HG03521 (cell line): ENCODE measurements around the gene MGLL.

ENCODE experiments used
- ATAC-seq: cut with Tn5 transposase; IDR thresholded peaks from one replicate; pipeline ENCODE4 v1.9.1; 2021; ENCODE audit warnings: mild to moderate bottlenecking, moderate library complexity; ENCODE audit not compliant: unreplicated experiment

The MGLL gene

DNA sequence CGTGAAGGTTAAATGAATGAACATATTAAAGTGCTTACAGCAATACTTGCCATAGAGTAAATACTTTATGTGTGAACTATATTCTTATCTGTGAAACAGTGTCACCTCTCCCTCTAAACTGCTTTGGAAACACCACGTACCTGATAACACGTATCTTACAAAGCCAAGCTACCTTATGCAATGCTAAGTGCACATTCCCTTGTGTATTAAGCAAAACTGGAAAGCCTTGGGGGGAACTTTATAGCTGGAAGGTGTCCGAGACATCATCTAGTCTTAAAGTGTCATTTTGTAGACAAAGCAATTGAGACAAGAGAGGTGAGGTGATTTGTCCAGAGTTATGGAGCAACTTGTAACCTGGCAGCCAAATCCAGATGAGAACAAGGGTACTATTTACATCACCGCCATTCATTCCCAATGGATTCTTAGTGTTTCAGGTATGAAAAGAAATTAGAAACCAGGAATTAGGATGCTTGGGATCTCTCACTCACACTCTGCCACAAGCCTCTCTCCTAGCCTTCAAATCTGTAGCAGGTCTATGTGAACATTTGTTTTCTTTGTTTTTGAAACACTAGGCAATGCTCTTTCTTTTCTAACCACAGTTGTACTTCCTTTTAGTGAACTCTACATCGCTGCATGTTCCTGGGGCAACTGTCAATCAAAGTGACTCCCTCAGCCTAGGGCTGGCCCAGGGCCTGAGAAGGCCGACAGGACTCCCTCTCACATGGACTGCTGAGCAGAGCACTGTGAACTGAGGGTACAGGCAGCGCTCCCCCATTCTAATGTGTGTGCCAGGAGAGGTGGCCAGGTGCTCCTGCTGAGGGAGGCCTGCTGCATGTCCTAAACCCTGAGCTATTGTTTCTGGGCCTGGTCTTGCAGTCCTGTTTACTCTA is 13.9 kb upstream of the MGLL start:
- ATAC-seq: peak; percentile 80

DNA sequence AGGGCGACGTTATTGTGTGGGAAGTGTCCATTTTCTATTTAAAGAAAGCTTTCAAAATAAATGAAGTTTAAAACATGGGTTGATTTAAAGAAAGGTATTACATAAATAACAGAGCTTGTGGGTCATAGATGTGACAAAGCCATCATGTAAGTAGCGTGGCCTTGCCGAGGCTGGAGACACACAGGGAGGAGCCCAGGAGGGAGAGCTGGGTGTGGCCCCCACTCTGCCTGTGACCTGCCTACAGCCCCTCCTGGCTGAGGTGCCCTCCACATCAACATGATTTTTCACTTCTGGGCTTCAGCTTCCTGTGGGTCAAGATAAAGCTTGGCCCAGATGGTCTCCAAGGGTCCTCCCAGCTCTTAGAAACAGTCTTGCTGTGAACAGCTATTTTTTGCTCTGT is 12.5 kb upstream of the MGLL start:
- ATAC-seq: no peak

- no peak for ATAC-seq
Measured at GRCh38 chr3:127833281-127834032, 11.1 kb upstream of the MGLL start.

DNA sequence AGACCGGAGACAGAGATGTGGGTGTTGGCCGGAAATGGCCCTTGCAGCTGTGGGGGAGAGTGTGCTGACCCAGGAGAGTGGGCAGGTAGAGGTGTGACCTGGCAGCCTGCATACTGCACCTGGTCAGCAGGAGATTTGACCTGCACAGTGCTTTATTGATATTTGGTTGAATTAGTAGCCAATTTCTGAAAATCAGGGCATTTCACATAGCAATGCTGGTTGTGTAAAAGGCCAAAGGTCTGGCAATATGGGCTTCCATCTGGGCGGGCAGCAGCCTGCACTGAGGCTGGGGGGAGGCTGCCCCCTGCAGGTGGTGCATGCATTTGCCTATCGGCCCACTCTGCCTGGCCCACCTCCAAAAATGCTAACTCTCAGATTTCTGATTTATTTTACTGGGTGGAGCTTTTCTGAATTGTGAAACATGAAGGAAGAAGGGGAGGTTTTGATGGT is 9.4 kb upstream of the MGLL start:
- no peak for ATAC-seq

DNA sequence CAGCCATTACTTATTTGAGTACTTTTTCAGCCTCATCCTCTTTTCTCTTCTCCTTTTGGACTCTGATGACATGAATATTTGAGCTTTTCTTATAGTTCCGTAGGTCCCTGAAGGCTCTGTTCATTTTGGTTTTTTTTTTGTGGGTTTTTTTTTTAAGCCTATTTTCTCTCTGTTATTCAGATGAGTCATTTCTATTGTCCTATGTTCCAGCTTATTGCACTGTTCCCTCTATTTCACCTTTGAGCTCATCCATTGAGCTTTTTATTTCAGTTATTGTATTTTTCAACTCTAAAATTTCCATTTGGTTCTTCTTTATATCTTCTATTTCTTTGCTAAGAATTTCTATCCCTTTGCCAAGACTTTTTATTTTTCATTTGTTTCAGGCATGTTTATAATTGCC is 7.2 kb upstream of the MGLL start:
- no peak for ATAC-seq

DNA sequence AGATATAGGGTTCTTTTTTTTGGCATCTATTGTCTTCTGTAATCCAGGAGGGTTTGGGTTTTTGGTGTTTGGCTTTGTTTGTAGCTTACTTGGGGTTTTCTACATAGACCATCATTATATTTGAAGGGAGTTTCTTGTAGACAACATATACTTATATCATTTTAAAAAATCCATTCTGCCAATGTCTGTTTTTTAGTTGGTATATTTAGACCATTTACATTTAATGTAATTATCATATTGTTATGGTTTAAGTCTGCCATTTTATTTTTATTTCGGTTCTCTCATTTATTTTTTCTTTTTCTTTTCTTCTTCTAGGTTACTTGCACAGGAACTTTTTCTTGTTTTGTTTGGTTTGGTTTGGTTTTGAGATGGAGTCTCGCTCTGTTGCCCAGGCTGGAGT is 5.5 kb upstream of the MGLL start:
- ATAC-seq: no peak

- no peak for ATAC-seq
Measured at GRCh38 chr3:127825756-127826155, 3.4 kb upstream of the MGLL start.

DNA sequence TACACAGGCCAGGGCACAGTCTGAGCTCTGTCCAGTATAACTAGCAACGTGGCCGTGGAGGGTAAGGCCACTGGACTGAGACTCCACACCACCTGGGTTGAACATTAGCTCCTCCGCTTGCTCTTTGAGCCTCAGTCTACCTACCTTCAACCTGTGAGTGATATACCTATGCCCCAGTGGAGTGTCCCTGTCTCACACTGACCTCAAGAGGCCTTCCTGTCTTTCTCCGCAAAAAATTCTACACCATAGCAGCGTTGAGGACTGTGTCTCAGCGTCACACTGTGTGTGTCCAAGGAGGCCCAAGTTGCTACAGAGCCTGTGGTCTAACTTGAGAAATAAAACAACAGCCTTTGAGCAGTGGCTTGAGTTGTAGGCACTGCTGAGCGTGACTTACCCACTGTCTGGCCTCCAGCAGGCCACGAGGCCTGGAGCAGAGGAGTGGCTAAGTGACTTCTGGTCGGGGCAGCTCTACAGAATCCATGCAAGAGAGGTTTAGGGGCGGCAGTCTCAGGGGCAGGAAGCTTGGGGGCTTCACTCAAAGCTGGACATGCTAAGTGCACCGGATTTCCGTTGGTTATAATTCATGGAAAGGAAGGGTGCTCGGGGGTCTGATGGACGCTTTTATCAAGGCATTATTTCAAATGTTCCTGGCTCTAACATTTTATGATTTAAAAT is 2.0 kb upstream of the MGLL start:
- ATAC-seq: no peak

DNA sequence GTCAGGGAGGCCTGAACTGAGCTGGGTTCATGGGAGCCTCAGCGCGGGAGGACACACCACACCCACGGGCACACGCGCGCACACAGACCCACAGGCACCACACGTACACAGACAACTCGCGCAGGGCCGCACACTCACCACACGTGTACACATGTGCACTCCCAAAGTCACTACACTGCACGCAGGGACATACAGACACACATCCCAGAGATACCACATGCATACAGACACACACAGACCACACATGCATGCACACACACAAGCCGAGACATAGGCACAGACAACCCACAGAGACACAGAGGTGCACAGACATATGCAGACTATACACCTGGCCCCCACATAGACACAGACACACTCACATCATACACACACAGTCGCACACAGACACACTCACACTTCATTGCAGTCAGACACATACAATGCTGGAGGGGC is 1.1 kb upstream of the MGLL start:
- ATAC-seq: no peak

DNA sequence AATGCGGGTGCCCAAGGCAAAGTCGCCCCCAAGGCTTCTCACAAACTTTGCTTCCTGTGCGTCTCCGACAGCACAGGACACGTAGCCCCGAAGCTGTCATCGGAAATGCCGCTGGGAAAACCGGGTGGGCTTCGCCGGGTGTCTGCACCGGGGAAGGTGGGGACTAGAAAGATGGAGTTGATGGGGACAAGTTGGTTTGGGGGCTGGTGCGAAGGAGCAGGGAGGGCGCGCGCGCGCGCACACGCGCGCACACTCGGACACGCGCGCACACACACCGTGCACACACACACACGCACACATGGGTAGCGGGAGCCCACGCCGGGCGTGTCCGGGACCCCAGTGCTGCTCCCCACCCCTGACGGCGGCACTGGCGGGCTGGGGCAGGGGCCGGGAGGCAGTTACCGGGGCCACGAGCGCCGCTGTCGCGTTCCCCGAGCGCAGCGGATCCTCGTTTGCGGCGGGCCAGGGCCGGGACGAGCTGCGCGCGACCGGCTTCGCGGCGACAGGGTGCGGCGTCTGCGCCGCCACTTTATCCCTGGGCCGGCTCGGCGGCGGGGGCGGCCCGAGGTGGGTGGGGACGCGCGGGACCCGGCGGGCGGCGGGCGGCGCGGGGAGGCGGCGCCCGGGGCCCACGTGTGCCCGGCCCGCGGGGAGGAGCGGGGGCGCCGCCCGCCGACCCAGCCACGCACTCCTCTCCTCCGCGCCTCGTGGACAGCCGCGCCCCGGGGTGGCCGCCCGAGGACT is 539 bp upstream of the MGLL start:
- ATAC-seq: no peak

- no peak for ATAC-seq
Measured at GRCh38 chr3:127821394-127821793, 921 bp downstream of the MGLL start.

DNA sequence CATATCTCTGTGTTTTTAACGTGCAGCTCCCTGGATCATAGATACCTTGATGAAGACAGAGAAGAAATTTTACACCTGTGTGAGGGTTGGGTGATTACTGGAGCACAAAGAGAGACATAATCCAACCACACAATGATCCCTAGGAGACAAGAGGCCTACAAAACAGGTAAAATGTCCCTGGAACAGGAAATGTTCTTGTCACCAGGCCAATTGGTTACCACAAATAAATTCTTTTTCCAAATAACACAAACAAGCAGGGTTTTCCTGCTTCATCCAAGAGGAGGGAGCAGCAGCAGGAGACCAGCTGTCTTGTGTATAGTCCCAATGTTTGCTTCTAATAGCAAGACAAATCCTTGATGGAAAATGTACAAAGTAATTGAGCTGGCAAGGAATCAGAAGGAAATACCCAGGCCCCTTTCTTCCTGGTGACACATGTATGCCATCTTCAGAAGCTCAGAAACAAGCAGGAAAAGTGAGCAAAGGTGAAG is 1.4 kb downstream of the MGLL start:
- ATAC-seq: no peak

DNA sequence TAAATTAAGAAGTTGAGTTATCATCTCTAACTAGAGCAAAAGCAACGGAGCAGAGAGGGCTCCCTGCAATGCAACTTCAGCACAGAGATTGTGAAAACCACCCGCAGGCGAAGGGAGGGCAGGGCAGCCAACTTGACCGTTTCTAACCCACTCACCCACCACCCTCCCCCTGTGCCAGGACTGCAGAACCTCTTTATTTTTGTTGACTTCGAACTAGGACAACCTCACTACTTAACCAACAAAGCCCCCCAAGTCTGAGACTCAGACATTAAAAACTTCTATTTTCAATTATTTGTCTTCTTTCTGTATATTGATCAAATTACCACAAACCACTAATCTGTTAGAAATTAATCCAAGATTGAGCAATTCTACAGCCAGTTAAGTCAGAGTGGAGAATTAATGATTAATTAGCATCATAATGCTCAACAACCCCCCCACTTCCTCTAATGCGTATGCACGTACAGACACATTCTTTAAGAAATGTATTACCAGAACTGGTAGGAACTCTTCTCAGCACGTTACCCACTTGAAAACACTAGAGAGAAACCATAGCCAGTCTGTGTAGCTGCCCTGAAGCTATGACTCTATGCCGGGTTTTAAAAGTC is 2.0 kb downstream of the MGLL start:
- no peak for ATAC-seq

DNA sequence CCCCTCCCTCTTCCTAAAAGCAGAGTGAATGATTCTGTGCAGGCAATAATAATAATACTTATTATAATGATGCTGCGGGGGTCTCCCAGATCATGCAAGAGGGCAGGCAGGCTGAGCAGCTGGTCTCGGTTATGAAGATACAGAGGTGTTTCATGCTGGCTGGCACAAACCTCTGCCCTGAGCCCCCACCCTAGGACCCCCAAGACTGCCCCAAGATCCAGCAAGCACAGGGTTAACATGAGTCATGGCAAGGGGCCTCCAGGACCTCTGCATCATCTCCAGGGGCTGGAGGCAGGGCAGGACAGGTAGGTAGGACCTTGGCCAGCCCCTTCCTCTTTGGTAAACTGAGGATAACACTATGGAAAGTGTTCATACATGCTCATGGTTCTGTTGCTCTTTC is 2.7 kb downstream of the MGLL start:
- no peak for ATAC-seq

DNA sequence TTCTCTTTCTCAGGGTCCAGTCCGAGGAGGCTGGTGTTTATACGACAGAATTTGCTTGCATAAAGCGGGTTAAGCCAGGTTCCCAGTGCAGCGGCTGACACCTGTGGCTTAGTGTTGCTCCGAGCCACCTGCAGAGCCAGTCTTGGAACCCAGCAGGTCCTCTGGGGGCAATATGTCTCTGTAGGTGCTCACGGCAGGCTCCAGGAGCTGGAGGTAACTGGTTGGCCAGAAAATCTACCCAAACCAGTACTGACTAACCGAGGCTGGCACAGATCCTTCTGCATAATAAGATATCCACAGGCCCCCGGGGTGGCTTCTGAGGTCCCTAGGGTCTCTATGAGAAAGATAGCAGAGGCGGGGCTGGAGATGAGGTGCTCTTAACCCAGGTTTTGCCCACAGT is 3.2 kb downstream of the MGLL start:
- no peak for ATAC-seq

GRCh38 chr3:127817406-127817841 is 4.9 kb downstream of the MGLL start:
- no peak for ATAC-seq

- ATAC-seq: no peak
Measured at GRCh38 chr3:127816783-127817405, 5.4 kb downstream of the MGLL start.

GRCh38 chr3:127815641-127816605 is 6.4 kb downstream of the MGLL start:
- ATAC-seq: no peak

GRCh38 chr3:127815001-127815400 is 7.3 kb downstream of the MGLL start:
- ATAC-seq: no peak
